Gastrocnemius medialis (tissue), 4 donors: ENCODE data around the gene PFDN5.

ENCODE experiments used
- POLR2A ChIP-seq, 2 donors: fragments of 450-650 bp; IDR thresholded peaks; one replicate each; pipeline ENCODE4 v1.6.1; 2017; ENCODE audit warnings: antibody characterized with exemption in 2 of 2, mild to moderate bottlenecking in 2 of 2, moderate library complexity in 2 of 2
- TF ChIP-seq, protein P1 (sequence below), 5 experiments: fragments of 450-650 bp in 3 of 5; fragments of 200-600 bp in 2 of 5; sonication (generic) in 2 of 5; IDR thresholded peaks in 4 of 5; conservative IDR thresholded peaks in 1 of 5; 1 replicate in 4 of 5; 2 replicates in 1 of 5; pipeline ENCODE4 v1.5.1; 2016 to 2019; ENCODE audit warnings: antibody characterized with exemption in 5 of 5, mild to moderate bottlenecking in 3 of 5, moderate library complexity in 3 of 5

DNA sequence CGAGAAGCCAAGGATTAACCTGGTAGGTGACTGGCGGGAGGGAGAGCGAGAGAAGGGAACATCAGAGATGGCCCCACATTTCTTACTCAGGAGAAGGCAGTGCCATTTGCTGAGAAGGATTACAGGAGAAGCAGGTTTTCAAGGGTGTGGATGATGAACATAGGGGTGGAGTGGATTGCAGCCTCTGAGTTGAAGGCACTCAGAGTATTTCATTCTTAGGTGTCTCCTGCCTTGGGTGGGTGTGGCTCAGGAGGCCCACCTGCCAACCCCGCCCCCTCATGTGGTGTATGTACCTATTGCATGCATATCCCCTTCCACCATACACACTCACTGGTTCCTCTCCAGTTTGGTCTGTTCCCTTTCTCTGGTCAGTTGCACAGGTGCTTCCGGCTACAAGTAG lies 20.9 kb upstream of the PFDN5 start:
- TF ChIP-seq, protein P1, sequence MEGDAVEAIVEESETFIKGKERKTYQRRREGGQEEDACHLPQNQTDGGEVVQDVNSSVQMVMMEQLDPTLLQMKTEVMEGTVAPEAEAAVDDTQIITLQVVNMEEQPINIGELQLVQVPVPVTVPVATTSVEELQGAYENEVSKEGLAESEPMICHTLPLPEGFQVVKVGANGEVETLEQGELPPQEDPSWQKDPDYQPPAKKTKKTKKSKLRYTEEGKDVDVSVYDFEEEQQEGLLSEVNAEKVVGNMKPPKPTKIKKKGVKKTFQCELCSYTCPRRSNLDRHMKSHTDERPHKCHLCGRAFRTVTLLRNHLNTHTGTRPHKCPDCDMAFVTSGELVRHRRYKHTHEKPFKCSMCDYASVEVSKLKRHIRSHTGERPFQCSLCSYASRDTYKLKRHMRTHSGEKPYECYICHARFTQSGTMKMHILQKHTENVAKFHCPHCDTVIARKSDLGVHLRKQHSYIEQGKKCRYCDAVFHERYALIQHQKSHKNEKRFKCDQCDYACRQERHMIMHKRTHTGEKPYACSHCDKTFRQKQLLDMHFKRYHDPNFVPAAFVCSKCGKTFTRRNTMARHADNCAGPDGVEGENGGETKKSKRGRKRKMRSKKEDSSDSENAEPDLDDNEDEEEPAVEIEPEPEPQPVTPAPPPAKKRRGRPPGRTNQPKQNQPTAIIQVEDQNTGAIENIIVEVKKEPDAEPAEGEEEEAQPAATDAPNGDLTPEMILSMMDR (IDR thresholded peaks at IDR 0.05 in 4 of 5, conservative IDR thresholded peaks at IDR 0.05 in 1 of 5), result no peak
- no peak for TF ChIP-seq POLR2A (IDR thresholded peaks at IDR 0.05)
